Activated naive CD4-positive, alpha-beta T cell treated with anti-CD3 and anti-CD28 coated beads, Interleukin-2, amount 10 ng/mL, durations not matched to agents 7 days and 5 days (primary cell): ENCODE results near the gene RAB4A.

Source experiments
- CTCF ChIA-PET: fragments of 350-600 bp; sonication (Branson Sonifier 250); formaldehyde crosslinking; loops from one replicate; lab custom pipeline; 2021; ENCODE audit warnings: antibody characterized with exemption; lab: Charles Lee
- DNase-seq: peaks from one replicate; pipeline ENCODE4 v3.0.0-alpha.2; 2020
- H3K27ac Mint-ChIP-seq: one replicate; pipeline ENCODE4 v1.8.0; 2021; ENCODE audit warnings: mild to moderate bottlenecking, moderate library complexity, mixed read lengths
- H3K27me3 Mint-ChIP-seq: one replicate; pipeline ENCODE4 v1.8.0; 2021; ENCODE audit warnings: mild to moderate bottlenecking, mixed read lengths
- H3K36me3 Mint-ChIP-seq: one replicate; pipeline ENCODE4 v1.8.0; 2021; ENCODE audit warnings: mixed read lengths
- H3K4me1 Mint-ChIP-seq: one replicate; pipeline ENCODE4 v1.8.0; 2021; ENCODE audit warnings: mixed read lengths
- H3K4me3 Mint-ChIP-seq: one replicate; pipeline ENCODE4 v1.8.0; 2021; ENCODE audit warnings: mild to moderate bottlenecking, moderate library complexity, mixed read lengths
- H3K9me3 Mint-ChIP-seq: one replicate; pipeline ENCODE4 v1.8.0; 2021; ENCODE audit warnings: mixed read lengths

RAB4A gene

DNA sequence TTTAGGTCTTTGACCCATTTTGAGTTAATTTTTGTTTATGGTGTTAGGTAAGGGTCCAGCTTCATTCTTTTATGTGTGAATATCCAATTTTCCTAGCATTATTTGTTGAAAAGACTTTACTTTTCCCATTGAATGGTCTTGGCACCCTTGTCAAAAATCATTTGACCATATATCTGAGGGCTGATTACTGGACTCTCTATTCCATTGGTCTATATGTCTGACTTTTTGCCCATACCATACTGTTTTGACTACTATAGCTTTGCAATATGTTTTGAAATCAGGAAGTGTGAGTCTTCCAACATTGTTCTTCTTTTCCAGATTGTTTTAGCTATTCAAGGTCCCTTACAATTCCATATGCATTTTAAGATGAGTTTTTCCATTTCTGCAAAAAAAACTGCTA is 83.3 kb downstream of the RAB4A start:
- CTCF ChIA-PET = no interaction called here
- Mint-ChIP-seq H3K27ac (no peak overlapping the region), H3K4me1 (peaks cover 4% of the 10 kb centered on the region)

More for the DNA sequence above, 83.3 kb downstream of the RAB4A start:
- Mint-ChIP-seq H3K9me3 (peaks cover 3% of the 10 kb centered on the region), H3K36me3 (no peaks in the 10 kb centered on the region), H3K27me3 (peaks cover 48% of the 10 kb centered on the region), H3K4me3 (no peak overlapping the region)
- DNase-seq = no peak
